NCI-H446 (cell line): ENCODE measurements around the gene KRT10.
"Not testable (repeated sequence)": the region's sequence is repeated elsewhere in the genome, so short reads cannot be mapped to it uniquely, and the experiment has no call there.

Experiments used
- DNase-seq, 2 experiments: peaks; one replicate each; lab custom pipeline; 2025; lab: John Stamatoyannopoulos, UW

The KRT10 gene

GRCh38 chr17:40822132-40822812 is at the start of gene KRT10:
Gene KRT10 (minus strand): TSS chr17:40822614. CDS start chr17:40822585, 29 bp downstream.
- no peak for DNase-seq

DNA sequence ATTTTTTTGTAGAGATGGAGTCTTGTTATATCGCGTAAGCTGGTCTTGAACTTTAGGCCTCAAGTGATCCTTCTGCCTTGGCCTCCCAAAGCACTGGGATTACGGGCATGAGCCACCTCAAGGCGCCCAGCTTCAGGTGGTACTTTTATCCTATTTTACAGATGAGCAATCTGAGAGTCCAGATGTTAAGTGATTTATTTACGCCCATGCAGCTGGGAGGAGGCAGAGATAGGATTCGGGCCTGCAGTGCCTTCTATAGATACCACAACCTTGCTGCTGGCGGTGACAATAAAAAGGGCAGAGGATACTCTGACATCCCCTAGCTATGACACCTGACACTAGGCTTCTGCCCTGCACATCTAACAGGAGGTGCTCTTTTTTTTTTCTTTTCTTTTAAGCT is 48.9 kb upstream of the KRT10 start:
- no peak for DNase-seq

DNA sequence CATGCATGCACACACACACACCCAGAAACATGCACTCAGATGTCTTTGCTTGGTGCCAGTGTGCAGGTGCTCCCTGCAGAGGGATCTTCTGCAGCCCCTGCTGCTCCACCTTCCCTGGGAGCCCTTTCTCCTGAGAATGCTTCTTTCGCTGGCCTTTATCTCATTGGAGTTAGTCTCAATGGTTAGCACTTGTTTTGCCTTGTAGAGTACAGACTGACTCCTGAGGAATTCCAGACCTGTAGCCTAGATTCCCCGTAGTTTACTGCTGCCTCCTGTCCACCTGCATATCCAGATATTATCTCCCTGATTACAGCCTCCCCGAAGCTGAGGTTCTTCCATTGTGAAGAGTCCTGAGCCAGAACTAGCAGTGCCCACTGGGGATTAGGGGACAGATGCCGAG is 47.7 kb upstream of the KRT10 start:
- DNase-seq, result no peak

- DNase-seq, result no peak
Measured at GRCh38 chr17:40866838-40867237, 44.4 kb upstream of the KRT10 start, which contains the start of gene KRT12. Gene KRT12 (minus strand): TSS chr17:40867223. CDS start chr17:40867186, 37 bp downstream.

GRCh38 chr17:40864661-40865390 is 42.4 kb upstream of the KRT10 start:
- DNase-seq, result no peak

GRCh38 chr17:40862985-40863733 is 40.7 kb upstream of the KRT10 start:
- DNase-seq, result no peak

DNA sequence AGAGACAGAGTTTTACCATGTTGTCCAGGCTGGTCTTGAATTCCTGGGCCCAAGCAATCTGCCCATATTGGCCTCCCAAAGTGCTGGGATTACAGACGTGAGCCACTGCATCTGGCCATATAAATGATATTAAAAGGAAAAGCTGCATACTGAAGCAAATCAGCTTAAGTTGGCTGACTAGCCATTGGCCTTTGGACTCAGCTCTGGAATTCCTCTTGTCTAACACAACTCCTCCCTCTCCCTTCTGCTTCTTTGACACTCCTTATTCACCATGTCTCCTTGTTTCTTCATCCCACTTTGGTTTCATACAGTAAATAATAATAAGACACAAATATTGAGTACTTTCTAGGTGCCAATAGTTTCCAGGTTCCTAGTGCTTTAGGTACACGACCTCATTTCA is 37.1 kb upstream of the KRT10 start:
- no peak for DNase-seq

- not testable (repeated sequence) for DNase-seq
Measured at GRCh38 chr17:40858667-40859066, 36.3 kb upstream of the KRT10 start.

DNA sequence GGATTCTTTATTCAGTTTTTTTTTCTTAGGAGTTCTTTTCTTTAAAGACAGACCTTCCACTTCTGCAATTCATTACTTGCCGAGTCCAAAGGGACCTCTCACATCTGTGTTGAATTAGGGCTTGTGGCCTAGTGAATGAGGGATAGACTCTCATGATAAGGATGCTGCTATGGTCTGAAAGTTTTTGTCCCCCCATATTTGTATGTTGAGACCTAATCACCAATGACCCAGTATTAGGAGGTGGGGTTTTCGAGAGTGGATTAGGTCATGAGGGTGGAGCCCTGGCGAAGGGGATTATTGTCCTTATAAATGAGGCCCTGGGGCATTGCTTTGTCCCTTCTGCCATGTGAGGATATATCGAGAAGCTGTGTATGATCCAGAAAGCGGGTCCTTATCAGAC is 35.1 kb upstream of the KRT10 start:
- DNase-seq, result no peak

GRCh38 chr17:40854175-40854814 is 31.9 kb upstream of the KRT10 start:
- no peak for DNase-seq

DNA sequence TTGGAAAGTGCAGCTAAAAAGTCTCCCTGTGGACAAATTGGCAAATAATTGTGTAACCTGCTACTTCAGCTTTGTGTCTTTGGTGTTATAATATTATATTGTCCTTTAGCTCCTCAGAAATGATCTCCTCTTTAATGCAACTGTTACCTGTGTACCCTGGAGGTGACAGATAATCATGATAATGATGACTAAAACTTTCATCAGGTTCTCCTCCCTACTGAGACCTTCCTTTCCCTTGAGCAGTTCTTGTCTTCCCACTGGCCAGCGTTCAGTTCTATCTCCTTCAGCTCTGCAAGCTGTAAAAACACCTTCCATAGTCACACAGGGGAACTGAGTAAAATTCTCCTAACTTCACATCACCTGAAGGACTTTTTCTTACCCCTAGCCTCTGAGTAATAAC is 29.9 kb upstream of the KRT10 start:
- no peak for DNase-seq

GRCh38 chr17:40850293-40850972 is 28.0 kb upstream of the KRT10 start:
- DNase-seq, result no peak

- no peak for DNase-seq
Measured at GRCh38 chr17:40849723-40850122, 27.3 kb upstream of the KRT10 start.

- DNase-seq, result no peak
Measured at GRCh38 chr17:40848583-40849235, 26.3 kb upstream of the KRT10 start.

- no peak for DNase-seq
Measured at GRCh38 chr17:40846515-40847144, 24.2 kb upstream of the KRT10 start.

- no peak for DNase-seq
Measured at GRCh38 chr17:40844671-40845107, 22.3 kb upstream of the KRT10 start.

DNA sequence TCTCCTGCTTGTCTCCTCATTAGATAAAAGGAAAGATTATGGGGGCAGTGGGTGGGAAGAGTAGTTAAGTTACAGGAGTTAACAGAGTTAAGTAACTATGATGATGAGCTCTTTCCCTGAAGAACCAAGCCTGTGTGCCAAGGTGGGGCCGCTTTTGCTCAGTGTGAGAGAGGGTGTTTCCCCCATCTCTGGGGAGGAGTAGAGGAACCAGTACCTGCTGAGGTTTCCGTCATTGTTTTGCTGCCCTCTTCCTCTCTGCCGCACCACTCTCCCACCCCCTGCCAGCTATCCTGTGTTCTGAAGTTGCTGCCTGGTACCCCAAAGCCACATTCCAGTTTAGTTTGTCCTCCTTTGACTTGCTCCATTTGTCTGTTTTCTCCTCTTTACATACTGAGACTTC is 20.8 kb upstream of the KRT10 start:
- DNase-seq, result no peak

GRCh38 chr17:40841246-40841645 is 18.8 kb upstream of the KRT10 start:
- DNase-seq, result no peak

- no peak for DNase-seq
Measured at GRCh38 chr17:40839194-40839593, 16.8 kb upstream of the KRT10 start.

- DNase-seq, result no peak
Measured at GRCh38 chr17:40836020-40836419, 13.6 kb upstream of the KRT10 start.

- no peak for DNase-seq
Measured at GRCh38 chr17:40833882-40834281, 11.5 kb upstream of the KRT10 start.
